ENCODE data around the gene AFDN.

- no peak for TF ChIP-seq CTCF (IDR thresholded peaks at IDR 0.05)
- TF ChIP-seq TAF1 (IDR thresholded peaks at IDR 0.05; ENCODE audit: borderline replicate concordance, low read depth, low read length), result no peak
- TF ChIP-seq MAX (IDR thresholded peaks at IDR 0.05; ENCODE audit: low read depth), result no peak
- TF ChIP-seq USF2 (IDR thresholded peaks at IDR 0.05; ENCODE audit: borderline replicate concordance, low read depth, low read length), result no peak
- no peak for TF ChIP-seq USF1 (IDR thresholded peaks at IDR 0.05; ENCODE audit: borderline replicate concordance, low read depth)
- no peak for TF ChIP-seq GATA2 (CRISPR knock-in tag; IDR thresholded peaks at IDR 0.05)
- no peak for TF ChIP-seq YY1 (IDR thresholded peaks at IDR 0.05; ENCODE audit: low read depth)
- no peak for TF ChIP-seq TCF12 (IDR thresholded peaks at IDR 0.05)
- TF ChIP-seq ZBTB33 (IDR thresholded peaks at IDR 0.05; ENCODE audit: borderline replicate concordance, low read depth), result no peak
- TF ChIP-seq REST (IDR thresholded peaks at IDR 0.05; ENCODE audit: low read depth, low read length), result no peak
Measured at GRCh38 chr6:167956983-167957492, 130.3 kb downstream of the AFDN start.
